BE2C (cell line): ENCODE data around the gene RPS6KC1.
"Not testable (repeated sequence)": the region's sequence is repeated elsewhere in the genome, so short reads cannot be mapped to it uniquely, and the experiment has no call there.

Experiments used
- DNase-seq: peaks from one replicate; pipeline ENCODE4 v3.0.0-alpha.2; 2020
- H3K27me3 ChIP-seq: fragments of 250-450 bp; sonication (Bioruptor Pico); 2 replicates; pipeline ENCODE4 v1.5.1; 2020; ENCODE audit warnings: mild to moderate bottlenecking
- H3K36me3 ChIP-seq: fragments of 250-450 bp; sonication (Bioruptor Pico); 2 replicates; pipeline ENCODE4 v1.5.1; 2020; ENCODE audit warnings: mild to moderate bottlenecking
- H3K4me1 ChIP-seq: fragments of 250-450 bp; sonication (Bioruptor Pico); 2 replicates; pipeline ENCODE4 v1.5.1; 2020
- H3K4me3 ChIP-seq: 2 replicates; pipeline ENCODE4 v1.5.1; 2011; ENCODE audit warnings: low read depth, low read length
- H3K9me3 ChIP-seq: fragments of 250-450 bp; sonication (Bioruptor Pico); 2 replicates; pipeline ENCODE4 v1.5.1; 2020
- TF ChIP-seq, protein P1 (sequence below): IDR thresholded peaks from 2 replicates; pipeline ENCODE4 v1.5.1; 2012; ENCODE audit warnings: mild to moderate bottlenecking, low read depth, low read length

RPS6KC1 gene

DNA sequence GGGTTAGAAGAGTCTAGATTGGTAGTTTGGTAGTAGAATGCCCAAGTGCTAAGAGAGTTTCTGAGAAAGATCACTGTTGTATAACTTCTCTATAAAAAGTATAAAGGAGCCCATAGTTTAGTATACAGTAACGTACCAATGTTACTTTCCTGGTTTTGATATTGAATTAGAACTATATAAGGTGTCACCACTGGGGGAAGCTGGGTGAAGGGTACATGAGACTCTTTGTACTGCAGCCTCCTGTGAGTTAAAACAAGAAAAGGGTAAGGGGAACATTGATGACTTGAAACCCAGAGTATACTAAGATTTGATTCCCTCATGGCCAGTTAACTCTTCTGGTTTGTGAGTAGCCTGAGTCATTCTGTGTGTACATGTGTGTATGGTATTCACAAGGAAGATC, 129.8 kb downstream of the RPS6KC1 start:
- no peak for DNase-seq
- Histone ChIP-seq H3K4me1 (no peaks in the 10 kb centered on the region), H3K36me3 (0 out of 2 replicates have a peak, but pooled peaks cover 5% of the 10 kb centered on the region), H3K4me3 (no peak overlapping the region), H3K27me3 (no peaks in the 10 kb centered on the region), H3K9me3 (no peaks in the 10 kb centered on the region)
- TF ChIP-seq, protein P1, sequence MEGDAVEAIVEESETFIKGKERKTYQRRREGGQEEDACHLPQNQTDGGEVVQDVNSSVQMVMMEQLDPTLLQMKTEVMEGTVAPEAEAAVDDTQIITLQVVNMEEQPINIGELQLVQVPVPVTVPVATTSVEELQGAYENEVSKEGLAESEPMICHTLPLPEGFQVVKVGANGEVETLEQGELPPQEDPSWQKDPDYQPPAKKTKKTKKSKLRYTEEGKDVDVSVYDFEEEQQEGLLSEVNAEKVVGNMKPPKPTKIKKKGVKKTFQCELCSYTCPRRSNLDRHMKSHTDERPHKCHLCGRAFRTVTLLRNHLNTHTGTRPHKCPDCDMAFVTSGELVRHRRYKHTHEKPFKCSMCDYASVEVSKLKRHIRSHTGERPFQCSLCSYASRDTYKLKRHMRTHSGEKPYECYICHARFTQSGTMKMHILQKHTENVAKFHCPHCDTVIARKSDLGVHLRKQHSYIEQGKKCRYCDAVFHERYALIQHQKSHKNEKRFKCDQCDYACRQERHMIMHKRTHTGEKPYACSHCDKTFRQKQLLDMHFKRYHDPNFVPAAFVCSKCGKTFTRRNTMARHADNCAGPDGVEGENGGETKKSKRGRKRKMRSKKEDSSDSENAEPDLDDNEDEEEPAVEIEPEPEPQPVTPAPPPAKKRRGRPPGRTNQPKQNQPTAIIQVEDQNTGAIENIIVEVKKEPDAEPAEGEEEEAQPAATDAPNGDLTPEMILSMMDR: no peak

DNA sequence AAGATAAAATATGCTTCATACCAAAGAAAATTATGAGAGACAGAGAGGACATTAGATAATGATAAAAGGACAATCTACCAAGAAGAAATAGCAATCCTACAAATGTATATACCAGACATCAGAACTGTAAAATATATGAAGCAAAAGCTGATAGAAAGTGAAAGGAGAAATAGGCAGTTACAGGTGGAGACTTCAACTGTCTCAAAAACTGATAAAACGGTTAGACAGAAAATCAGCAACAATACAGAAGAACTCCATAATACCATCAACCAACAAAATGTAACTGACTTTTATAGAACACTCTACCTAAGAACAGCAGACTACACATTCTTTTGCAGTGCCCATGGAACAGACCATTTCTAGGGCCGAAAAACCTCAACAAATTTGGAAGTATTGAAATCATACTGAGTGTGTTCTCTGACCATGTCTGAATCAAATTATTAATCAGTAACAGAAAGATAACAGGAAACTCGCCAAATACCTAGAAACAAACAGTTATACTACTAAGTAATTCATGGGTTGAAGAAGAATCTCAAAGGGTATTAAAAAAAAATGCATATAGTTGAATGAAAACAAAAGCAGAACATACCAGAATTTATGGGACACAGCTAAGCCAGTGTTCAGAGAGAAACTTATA, 132.1 kb downstream of the RPS6KC1 start:
- Histone ChIP-seq H3K27me3 (no peaks in the 10 kb centered on the region), H3K9me3 (no peaks in the 10 kb centered on the region), H3K4me1 (no peaks in the 10 kb centered on the region), H3K36me3 (no peaks in the 10 kb centered on the region), H3K4me3 (no peak overlapping the region)
- no peak for DNase-seq
- TF ChIP-seq, protein P1: no peak

DNA sequence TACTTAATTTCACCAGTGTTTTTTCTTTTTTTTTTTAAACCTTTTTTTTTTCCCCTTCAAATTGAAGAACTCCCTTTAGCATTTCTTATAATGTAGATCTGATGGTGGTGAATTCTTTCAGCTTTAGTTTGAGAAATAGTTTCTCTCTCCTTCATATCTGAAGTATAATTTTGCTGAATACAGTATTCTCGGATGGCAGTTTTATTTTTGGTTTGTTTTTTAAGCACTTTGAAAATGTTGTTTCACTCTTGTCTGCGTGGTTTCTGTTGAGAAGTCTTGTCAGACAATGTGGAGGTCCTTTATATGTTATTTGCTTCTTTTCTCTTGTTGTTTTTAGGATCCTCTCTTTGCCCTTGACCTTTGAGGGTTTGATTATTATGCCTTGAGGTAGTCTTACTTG, 135.1 kb downstream of the RPS6KC1 start:
- Histone ChIP-seq H3K4me1 (no peaks in the 10 kb centered on the region), H3K9me3 (no peaks in the 10 kb centered on the region), H3K27me3 (no peaks in the 10 kb centered on the region), H3K36me3 (no peaks in the 10 kb centered on the region), H3K4me3 (no peak overlapping the region)
- TF ChIP-seq, protein P1: no peak
- no peak for DNase-seq

DNA sequence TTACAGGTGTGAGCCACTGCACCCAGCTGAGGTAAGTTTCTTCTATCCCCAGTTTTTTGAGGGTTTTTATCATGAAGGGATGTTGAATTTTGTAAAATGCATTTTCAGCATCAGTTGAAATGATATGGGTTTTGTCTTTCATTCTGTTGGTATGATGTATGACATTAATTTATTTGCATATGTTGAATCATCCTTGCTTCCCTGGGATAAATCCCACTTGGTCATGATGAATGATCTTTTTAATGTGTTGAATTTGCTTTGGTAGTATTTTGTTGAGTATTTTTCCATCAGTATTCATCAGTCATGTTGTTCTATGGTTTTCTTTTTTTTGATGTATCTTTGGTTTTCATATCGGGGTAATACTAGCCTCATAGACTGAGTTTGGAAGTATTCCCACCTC, 141.0 kb downstream of the RPS6KC1 start:
- Histone ChIP-seq H3K4me1 (no peaks in the 10 kb centered on the region), H3K27me3 (no peaks in the 10 kb centered on the region), H3K4me3 (no peak overlapping the region), H3K9me3 (no peaks in the 10 kb centered on the region), H3K36me3 (no peaks in the 10 kb centered on the region)
- no peak for DNase-seq
- TF ChIP-seq, protein P1: no peak

DNA sequence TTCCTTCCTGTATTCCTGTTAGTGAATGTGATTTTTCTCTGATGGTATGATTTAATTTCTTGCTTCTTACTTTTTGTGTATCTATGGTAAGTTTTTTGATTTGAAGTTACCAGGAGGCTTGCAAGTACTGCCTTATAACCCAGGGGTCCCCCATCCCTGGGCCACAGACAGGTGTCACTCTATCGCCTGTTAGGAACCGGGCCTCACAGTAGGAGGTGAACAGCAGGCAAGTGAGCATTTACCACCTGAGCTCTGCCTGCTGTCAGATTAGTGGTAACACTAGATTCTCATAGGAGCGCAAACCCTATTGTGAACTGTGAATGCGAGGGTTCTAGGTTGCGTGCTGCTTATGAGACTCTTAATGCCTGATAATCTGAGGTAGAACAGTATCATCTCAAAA, 143.3 kb downstream of the RPS6KC1 start:
- Histone ChIP-seq H3K36me3 (peaks cover 6% of the 10 kb centered on the region; the same call in 1 of the 2 replicates), H3K4me1 (no peaks in the 10 kb centered on the region), H3K27me3 (no peaks in the 10 kb centered on the region), H3K9me3 (no peaks in the 10 kb centered on the region), H3K4me3 (no peak overlapping the region)
- no peak for DNase-seq
- TF ChIP-seq, protein P1: no peak

DNA sequence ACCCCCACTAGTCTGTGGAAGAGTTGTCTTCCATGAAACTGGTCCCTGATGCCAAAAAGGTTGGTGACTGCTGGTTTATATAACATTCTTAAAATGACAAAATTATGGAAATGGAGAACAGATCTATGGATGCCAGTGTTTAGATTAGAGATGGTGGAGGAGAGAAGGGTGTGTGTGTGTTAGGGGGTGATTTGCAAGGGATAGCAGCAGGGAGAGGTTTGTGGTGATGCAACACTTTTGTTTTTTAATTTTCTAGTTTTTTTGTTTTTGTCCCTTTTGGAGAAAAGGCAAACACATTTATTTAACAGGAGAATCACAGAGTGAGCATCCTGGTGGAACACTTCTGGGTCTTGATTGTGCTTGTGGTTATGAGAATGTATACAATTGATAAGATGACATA, 143.8 kb downstream of the RPS6KC1 start:
- Histone ChIP-seq H3K9me3 (no peaks in the 10 kb centered on the region), H3K4me3 (no peak overlapping the region), H3K27me3 (no peaks in the 10 kb centered on the region), H3K36me3 (peaks cover 6% of the 10 kb centered on the region; the same call in 1 of the 2 replicates), H3K4me1 (no peaks in the 10 kb centered on the region)
- DNase-seq: no peak
- TF ChIP-seq, protein P1: no peak

DNA sequence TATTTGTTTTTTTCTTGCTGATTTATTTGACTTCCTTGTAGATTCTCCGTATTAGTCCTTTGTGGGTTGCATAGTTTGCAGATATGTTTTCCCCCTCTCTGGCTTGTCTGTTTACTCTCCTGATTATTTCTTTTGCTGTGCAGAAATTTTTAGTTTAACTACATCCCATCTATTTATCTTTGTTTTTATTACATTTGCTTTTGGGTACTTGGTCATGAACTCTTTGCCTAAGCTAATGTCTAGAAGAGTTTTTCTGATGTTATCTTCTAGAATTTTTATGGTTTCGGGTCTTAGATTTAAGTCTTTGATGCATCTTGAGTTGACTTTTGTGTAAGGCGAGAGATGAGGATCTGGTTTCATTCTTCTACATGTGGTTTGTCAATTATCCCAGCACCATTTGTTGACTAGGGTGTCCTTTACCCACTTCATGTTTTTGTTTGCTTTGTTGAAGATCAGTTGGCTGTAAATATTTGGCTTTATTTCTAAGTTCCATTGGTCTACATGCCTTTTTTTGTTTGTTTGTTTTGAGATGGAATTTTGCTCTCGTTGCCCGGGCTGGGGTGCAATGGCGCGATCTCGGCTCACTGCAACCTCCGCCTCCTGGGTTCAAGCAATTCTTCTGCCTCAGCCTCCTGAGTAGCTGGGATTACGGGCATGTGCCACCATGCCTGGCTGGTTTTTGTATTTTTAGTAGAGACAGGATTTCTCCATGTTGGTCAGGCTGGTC, 145.4 kb downstream of the RPS6KC1 start:
- H3K4me1 ChIP-seq, H3K27me3 ChIP-seq, H3K4me3 ChIP-seq, H3K9me3 ChIP-seq, DNase-seq, H3K36me3 ChIP-seq: not testable (repeated sequence)
